CD4-positive, CD25-positive, alpha-beta regulatory T cell (primary cell): Measurements from ENCODE around the gene PINLYP. TPM values are rescaled to one million over a fixed set of nuclear protein-coding genes. Genes with fewer than 3 reads are reported as not detected.
A peak's percentile ranks its signal among the peaks of the same experiment; 100 is the strongest.
"Not testable (repeated sequence)": the region's sequence is repeated elsewhere in the genome, so short reads cannot be mapped to it uniquely, and the experiment has no call there.

Experiments used
- ATAC-seq, 2 donors: fragments of 150-1000 bp; cut with Tn5 transposase; one replicate each; pipeline ENCODE4 v1.10.0; 2021; ENCODE audit warnings: low read depth in 2 of 2, moderate number of reproducible peaks in 2 of 2, moderate library complexity in 1 of 2
- DNase-seq, 3 donors: peaks; one replicate each; pipeline versions ENCODE4 v3.0.0 to v3.0.0-alpha.2; 2012 to 2022; ENCODE audit warnings: mixed read lengths in 1 of 3
- H3K27ac ChIP-seq: one replicate; pipeline ENCODE4 v1.7.0; 2013; ENCODE audit warnings: mild to moderate bottlenecking, low read length; ENCODE audit not compliant: insufficient read depth, poor library complexity, severe bottlenecking
- H3K27me3 ChIP-seq: one replicate; pipeline ENCODE4 v1.7.0; 2013; ENCODE audit warnings: low read length; ENCODE audit not compliant: control insufficient read depth, insufficient read depth
- H3K36me3 ChIP-seq: one replicate; pipeline ENCODE4 v1.7.0; 2013; ENCODE audit warnings: mild to moderate bottlenecking, low read length, moderate library complexity; ENCODE audit not compliant: control insufficient read depth, insufficient read depth
- H3K4me1 ChIP-seq: 2 replicates; pipeline ENCODE4 v1.7.0; 2013; ENCODE audit warnings: mild to moderate bottlenecking, low read length; ENCODE audit not compliant: insufficient read depth, control insufficient read depth, poor library complexity, severe bottlenecking
- H3K4me3 ChIP-seq: one replicate; pipeline ENCODE4 v1.7.0; 2013; ENCODE audit warnings: low read depth, mild to moderate bottlenecking, low read length, moderate library complexity
- H3K9me3 ChIP-seq, 2 experiments: 1 replicate in 1 of 2; 2 replicates in 1 of 2; pipeline ENCODE4 v1.7.0; 2013; ENCODE audit warnings: low read length in 2 of 2, mild to moderate bottlenecking in 1 of 2, moderate library complexity in 1 of 2; ENCODE audit not compliant: control insufficient read depth in 2 of 2
- H3K27ac Mint-ChIP-seq, 3 donors: one replicate each; pipeline ENCODE4 v1.8.0; 2020 to 2022; ENCODE audit warnings: mild to moderate bottlenecking in 3 of 3, mixed read lengths in 3 of 3, moderate library complexity in 2 of 3
- H3K27me3 Mint-ChIP-seq: one replicate; pipeline ENCODE4 v1.8.0; 2022; ENCODE audit warnings: mild to moderate bottlenecking, mixed read lengths
- H3K36me3 Mint-ChIP-seq: one replicate; pipeline ENCODE4 v1.8.0; 2020; ENCODE audit warnings: mixed read lengths
- H3K4me1 Mint-ChIP-seq, 4 donors: one replicate each; pipeline ENCODE4 v1.8.0; 2020 to 2022; ENCODE audit warnings: mixed read lengths in 4 of 4, mild to moderate bottlenecking in 1 of 4
- H3K4me3 Mint-ChIP-seq, 4 donors: one replicate each; pipeline ENCODE4 v1.8.0; 2020 to 2022; ENCODE audit warnings: mild to moderate bottlenecking in 4 of 4, mixed read lengths in 4 of 4, moderate library complexity in 3 of 4
- H3K9me3 Mint-ChIP-seq, 7 donors: one replicate each; pipeline ENCODE4 v1.8.0; 2020 to 2022; ENCODE audit warnings: mixed read lengths in 7 of 7, mild to moderate bottlenecking in 3 of 7, moderate library complexity in 2 of 7
- polyA plus RNA-seq, 4 donors: library from polyadenylated mRNA; unstranded; fragments of 300-500 nt; fragmentation: Illumina TruSeq; gene quantifications; one replicate each; pipeline ENCODE4 v1.2.3, GENCODE V29; 2021
- total RNA-seq: library from RNA; stranded (reverse); gene quantifications from one replicate; pipeline ENCODE4 v1.2.3, GENCODE V29; 2022

The PINLYP gene
- total and polyA plus RNA-seq, 5 donors from 2014 or later, result 0.42 to 1.3 (median 0.65) TPM; not detected in 1

DNA sequence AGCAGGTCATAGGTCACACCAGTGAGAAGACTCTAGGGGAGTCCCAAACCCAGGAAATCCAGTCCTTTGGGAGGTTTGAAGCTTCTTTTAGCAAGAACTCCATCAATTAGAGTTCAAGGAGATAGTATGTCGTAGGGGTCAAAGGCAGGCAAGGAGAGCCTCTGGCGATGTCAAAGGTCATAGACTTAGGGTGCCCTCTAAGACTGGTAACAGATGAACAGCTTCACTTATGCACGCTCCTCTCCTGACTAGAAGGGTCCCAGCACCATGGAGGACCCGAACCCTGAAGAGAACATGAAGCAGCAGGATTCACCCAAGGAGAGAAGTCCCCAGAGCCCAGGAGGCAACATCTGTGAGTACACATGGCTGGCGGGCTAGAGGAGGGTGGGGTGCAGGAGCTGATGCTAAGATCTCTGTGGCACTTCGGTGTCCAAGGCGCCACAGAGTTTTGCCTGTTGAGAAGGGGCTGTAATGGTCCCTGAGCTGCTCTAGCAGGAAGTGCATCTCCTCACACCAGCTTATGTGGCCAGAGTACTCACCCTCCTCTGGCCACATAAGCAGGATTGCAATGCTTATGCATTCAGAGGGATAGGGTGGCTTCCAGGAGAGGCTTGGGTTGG is 21.4 kb downstream of the PINLYP start:
- Mint-ChIP-seq H3K4me1 (peaks cover 7 to 63% (median 34%) of the 10 kb centered on the region in 4 donors), H3K27ac (peak overlapping the region; percentile 99 to 100 (median 100)), H3K9me3 (peaks cover 0 to 1% (median 0%) of the 10 kb centered on the region in 7 donors), H3K4me3 (peak overlapping the region; percentile 94 to 97 (median 96)), H3K36me3 (peaks cover 14% of the 10 kb centered on the region), H3K27me3 (peaks cover 6% of the 10 kb centered on the region)
- DNase-seq, result no peak
- H3K4me1 ChIP-seq, result peaks cover 43% of the 10 kb centered on the region
- H3K27ac ChIP-seq, result peak overlapping the region; percentile 98
- H3K4me3 ChIP-seq, result peak overlapping the region; percentile 91
- peaks cover 31% of the 10 kb centered on the region for H3K36me3 ChIP-seq
- no peak for ATAC-seq
- H3K9me3 ChIP-seq, result no peaks in the 10 kb centered on the region
- no peaks in the 10 kb centered on the region for H3K27me3 ChIP-seq

DNA sequence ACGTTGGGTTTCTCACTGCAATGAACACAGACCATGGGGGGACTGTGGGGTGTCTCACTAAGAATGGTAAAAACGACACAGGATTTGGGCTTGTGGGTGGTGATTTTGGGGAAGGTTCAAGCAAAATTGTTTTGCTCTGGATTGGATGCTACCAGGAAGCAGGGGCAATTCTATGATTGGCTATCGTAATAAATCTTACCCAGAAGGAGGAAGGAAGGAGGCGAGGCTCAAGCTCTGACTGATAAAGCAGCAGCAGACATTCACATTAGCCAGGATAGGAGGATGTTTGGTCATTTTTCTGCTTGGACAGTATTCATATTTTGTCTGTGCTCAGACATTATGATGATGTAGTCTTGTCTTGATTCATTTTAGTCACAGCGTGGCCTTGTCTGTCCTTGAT is 22.3 kb downstream of the PINLYP start:
- ATAC-seq (no peak), DNase-seq (no peak)
- Mint-ChIP-seq H3K4me1 (peaks cover 7 to 60% (median 34%) of the 10 kb centered on the region in 4 donors), H3K4me3 (peak overlapping the region; percentile 94 to 97 (median 96)), H3K36me3 (peaks cover 14% of the 10 kb centered on the region), H3K9me3 (no peaks in the 10 kb centered on the region), H3K27ac (peak overlapping the region; percentile 84 to 100 (median 99)), H3K27me3 (peaks cover 6% of the 10 kb centered on the region)
- Histone ChIP-seq H3K36me3 (peaks cover 30% of the 10 kb centered on the region), H3K4me3 (peak overlapping the region; percentile 91), H3K27me3 (no peaks in the 10 kb centered on the region), H3K4me1 (peaks cover 43% of the 10 kb centered on the region), H3K9me3 (no peaks in the 10 kb centered on the region), H3K27ac (peak overlapping the region; percentile 98)

DNA sequence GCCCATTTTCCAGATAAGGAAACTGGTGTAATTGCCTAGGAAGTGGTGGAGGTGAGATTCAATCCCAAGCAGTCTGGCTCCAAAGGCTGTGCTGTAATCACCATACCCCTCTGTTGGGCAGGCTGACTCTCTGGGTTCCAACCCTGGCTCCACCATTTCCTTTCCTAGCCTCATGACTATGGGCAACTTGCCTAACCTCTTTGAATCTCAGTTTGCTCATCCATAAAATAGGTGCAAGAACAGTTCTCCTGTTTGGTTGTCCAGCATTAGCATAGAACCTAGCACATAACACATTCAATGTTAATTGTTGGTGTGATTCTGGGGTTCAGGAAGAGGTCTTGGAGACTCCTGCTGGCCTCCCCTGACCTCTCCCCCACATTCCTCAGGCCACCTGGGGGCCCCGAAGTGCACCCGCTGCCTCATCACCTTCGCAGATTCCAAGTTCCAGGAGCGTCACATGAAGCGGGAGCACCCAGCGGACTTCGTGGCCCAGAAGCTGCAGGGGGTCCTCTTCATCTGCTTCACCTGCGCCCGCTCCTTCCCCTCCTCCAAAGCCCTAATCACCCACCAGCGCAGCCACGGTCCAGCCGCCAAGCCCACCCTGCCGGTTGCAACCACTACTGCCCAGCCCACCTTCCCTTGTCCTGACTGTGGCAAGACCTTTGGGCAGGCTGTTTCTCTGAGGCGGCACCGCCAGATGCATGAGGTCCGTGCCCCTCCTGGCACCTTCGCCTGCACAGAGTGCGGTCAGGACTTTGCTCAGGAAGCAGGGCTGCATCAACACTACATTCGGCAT is 23.0 kb downstream of the PINLYP start:
- Histone ChIP-seq H3K4me1 (peaks cover 41% of the 10 kb centered on the region), H3K27ac (no peak overlapping the region), H3K9me3 (no peaks in the 10 kb centered on the region), H3K4me3 (no peak overlapping the region), H3K27me3 (no peaks in the 10 kb centered on the region), H3K36me3 (peaks cover 29% of the 10 kb centered on the region)
- DNase-seq, result no peak
- H3K4me3 Mint-ChIP-seq, result peak overlapping the region; percentile 51 to 97 (median 94)
- H3K4me1 Mint-ChIP-seq, result peaks cover 7 to 56% (median 31%) of the 10 kb centered on the region in 4 donors
- no peak for ATAC-seq
- peak overlapping the region in 2 of 3 donors; percentile 99 to 100 for H3K27ac Mint-ChIP-seq
- H3K27me3 Mint-ChIP-seq, result peaks cover 6% of the 10 kb centered on the region
- H3K9me3 Mint-ChIP-seq, result no peaks in the 10 kb centered on the region
- peaks cover 10% of the 10 kb centered on the region for H3K36me3 Mint-ChIP-seq

DNA sequence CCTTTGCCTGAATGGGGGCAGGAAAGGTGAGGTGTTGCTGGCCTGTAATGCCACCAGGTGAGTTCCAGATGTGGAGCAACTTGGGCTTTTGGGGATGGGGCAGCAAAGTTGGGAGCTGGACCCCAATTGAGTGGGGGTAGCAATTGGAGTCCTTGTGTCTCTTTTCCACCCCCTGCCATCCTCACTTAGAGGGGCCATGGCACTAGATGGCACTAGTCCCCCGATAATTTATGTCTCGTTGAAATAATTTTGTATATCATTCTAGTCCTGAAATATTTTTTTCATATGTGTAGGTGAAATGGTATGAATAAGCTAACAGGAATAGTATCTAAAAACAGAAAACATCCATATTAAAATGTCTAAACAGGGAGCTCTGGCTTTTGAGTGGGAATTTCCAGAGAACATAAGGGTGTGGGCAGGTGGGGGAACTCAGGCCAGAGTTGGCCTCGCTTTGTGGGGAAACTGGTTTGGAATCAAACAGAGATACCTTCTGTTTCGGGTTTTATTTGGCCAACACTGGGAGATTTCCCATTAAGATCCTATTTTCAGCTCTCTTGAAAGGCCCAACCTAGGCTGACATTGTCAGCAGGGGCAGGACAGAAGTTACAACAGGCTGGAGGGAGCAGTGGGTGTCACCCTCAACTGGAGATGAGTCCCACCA is 24.2 kb downstream of the PINLYP start:
- peak overlapping the region in 2 of 3 donors; percentile 32 to 38 for H3K27ac Mint-ChIP-seq
- peak overlapping the region in 2 of 4 donors; percentile 32 to 75 for H3K4me3 Mint-ChIP-seq
- Histone ChIP-seq H3K36me3 (peaks cover 29% of the 10 kb centered on the region), H3K4me1 (peaks cover 30% of the 10 kb centered on the region), H3K9me3 (no peaks in the 10 kb centered on the region), H3K4me3 (no peak overlapping the region), H3K27me3 (no peaks in the 10 kb centered on the region), H3K27ac (no peak overlapping the region)
- ATAC-seq (no peak), DNase-seq (no peak)
- no peaks in the 10 kb centered on the region for H3K9me3 Mint-ChIP-seq
- H3K36me3 Mint-ChIP-seq, result peaks cover 10% of the 10 kb centered on the region
- peaks cover 7 to 49% (median 29%) of the 10 kb centered on the region in 4 donors for H3K4me1 Mint-ChIP-seq
- H3K27me3 Mint-ChIP-seq, result peaks cover 6% of the 10 kb centered on the region

DNA sequence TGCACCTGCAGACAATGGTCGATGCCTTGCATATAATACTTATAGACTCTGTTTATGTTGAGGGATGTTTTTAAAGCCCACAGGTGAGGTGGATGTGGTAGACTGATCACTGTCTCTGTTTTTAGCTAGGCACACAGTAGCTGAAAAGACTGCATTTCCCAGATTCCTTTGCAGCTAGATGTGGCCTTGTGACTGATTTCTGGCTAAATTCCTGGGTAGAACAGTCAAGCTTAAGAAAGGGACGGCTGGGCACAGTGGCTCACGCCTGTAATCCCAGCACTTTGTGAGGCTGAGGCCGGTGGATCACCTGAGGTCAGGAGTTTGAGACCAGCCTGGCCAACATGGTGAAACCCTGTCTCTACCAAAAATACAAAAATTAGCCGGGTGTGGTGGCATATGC is 24.7 kb downstream of the PINLYP start:
- not testable (repeated sequence) for H3K36me3 Mint-ChIP-seq, ATAC-seq, H3K27me3 ChIP-seq, H3K27me3 Mint-ChIP-seq, H3K9me3 Mint-ChIP-seq, H3K9me3 ChIP-seq, H3K27ac ChIP-seq, H3K4me3 ChIP-seq, DNase-seq
- H3K4me1 ChIP-seq, result peaks cover 25% of the 10 kb centered on the region
- H3K4me3 Mint-ChIP-seq, result peak overlapping the region in 1 of 4 donors; percentile 75
- peaks cover 29% of the 10 kb centered on the region for H3K36me3 ChIP-seq
- H3K4me1 Mint-ChIP-seq, result peaks cover 7 to 47% (median 28%) of the 10 kb centered on the region in 4 donors
- peak overlapping the region in 1 of 3 donors; percentile 32 for H3K27ac Mint-ChIP-seq

DNA sequence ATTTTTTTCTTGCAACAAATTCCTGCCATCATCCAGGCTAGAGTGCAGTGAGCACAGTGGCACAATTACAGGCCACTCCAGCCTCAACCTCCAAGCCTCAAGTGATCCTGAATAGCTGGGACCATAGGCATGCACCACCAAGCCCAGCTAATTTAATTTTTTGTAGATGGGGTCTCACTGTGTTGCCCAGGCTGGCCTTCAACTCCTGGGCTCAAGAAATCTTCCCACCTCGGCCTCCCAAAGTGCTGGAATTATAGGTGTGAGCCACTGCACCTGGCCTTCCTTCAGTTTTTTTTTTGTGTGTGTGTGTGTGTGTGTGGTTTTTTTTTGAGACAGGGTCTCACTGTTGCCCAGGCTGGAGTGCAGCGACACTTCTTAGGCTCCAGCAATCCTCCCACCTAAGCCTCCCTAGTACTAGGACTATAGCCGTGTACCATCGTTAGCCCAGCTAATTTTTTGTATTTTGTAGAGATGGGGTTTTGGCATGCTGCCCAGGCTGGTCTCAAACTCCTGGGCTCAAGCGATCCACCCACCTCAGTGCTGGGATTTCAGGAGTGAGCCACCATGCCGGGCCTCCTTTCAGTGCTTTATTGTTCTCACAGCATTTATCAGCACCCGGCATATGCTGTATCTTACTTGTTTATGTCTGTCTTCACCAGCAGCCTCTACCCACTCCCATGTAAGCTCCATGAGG is 30.4 kb downstream of the PINLYP start:
- Histone ChIP-seq H3K9me3 (no peaks in the 10 kb centered on the region), H3K4me3 (no peak overlapping the region), H3K27ac (no peak overlapping the region), H3K4me1 (no peaks in the 10 kb centered on the region), H3K27me3 (no peaks in the 10 kb centered on the region), H3K36me3 (peaks cover 16% of the 10 kb centered on the region)
- no peaks in the 10 kb centered on the region for H3K27me3 Mint-ChIP-seq
- DNase-seq, result no peak
- ATAC-seq, result no peak
- H3K36me3 Mint-ChIP-seq, result peaks cover 10% of the 10 kb centered on the region
- no peak overlapping the region for H3K4me3 Mint-ChIP-seq
- H3K9me3 Mint-ChIP-seq, result no peaks in the 10 kb centered on the region
- H3K27ac Mint-ChIP-seq, result peak overlapping the region in 1 of 3 donors; percentile 81
- H3K4me1 Mint-ChIP-seq, result peaks cover 0 to 14% (median 7%) of the 10 kb centered on the region in 4 donors

DNA sequence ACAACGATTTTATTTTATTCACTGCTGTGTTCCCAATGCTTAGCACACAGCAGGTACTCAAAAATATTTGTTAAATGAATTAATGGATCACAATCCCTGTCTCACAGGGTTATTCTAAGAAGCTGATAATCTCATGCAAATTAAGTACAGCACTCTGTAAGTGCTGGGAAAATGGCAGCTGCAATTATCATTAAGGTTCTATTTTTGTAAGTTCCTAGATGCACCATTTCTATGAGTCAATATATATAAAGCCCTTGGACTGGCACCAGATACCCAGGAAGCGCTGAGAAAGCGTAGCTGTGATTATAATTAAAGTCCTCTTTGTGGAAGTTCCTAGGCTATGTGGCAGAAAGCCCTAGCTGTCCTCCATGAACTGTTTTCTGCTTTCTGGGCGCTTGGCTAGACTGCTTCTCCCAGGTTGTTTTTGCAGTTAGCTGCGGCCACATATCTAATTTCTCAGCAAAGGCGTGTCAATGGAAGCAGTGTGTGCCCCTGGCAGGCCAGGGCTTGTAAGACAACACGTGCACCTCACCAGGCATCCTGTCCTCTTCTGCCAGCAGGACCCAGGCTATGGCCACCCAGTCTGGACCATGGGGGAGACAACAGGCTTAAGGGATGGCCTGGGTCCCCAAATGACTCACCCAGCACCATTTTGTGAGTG is 31.1 kb downstream of the PINLYP start:
- Histone ChIP-seq H3K27me3 (no peaks in the 10 kb centered on the region), H3K36me3 (peaks cover 10% of the 10 kb centered on the region), H3K27ac (no peak overlapping the region), H3K4me1 (no peaks in the 10 kb centered on the region), H3K4me3 (no peak overlapping the region), H3K9me3 (no peaks in the 10 kb centered on the region)
- peak overlapping the region in 2 of 3 donors; percentile 29 to 69 for H3K27ac Mint-ChIP-seq
- peaks cover 0 to 11% (median 7%) of the 10 kb centered on the region in 4 donors for H3K4me1 Mint-ChIP-seq
- DNase-seq, result no peak
- no peak for ATAC-seq
- H3K36me3 Mint-ChIP-seq, result peaks cover 10% of the 10 kb centered on the region
- H3K9me3 Mint-ChIP-seq, result no peaks in the 10 kb centered on the region
- no peaks in the 10 kb centered on the region for H3K27me3 Mint-ChIP-seq
- H3K4me3 Mint-ChIP-seq, result no peak overlapping the region
